ENCODE measurements around the gene JMJD6.
"Not testable (repeated sequence)": the region's sequence is repeated elsewhere in the genome, so short reads cannot be mapped to it uniquely, and the experiment has no call there.

Gene JMJD6

DNA sequence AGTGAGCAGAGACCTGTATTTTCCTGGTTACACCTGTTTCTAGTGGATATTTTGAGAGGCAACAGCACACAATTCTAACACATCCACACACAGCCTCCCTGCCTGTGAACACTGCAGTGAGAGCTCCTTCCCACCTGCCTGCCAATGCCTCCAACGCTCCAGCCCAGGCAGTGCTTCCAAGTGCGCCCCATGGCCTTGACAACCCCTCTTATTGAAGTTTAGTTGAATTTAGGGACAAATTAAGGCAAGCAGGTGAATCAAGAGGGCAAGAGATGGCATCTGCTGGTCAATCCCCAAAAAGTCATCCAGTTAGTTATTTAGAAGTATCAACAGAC is 10.9 kb downstream of the JMJD6 start:
- no peak for DNase-seq

DNA sequence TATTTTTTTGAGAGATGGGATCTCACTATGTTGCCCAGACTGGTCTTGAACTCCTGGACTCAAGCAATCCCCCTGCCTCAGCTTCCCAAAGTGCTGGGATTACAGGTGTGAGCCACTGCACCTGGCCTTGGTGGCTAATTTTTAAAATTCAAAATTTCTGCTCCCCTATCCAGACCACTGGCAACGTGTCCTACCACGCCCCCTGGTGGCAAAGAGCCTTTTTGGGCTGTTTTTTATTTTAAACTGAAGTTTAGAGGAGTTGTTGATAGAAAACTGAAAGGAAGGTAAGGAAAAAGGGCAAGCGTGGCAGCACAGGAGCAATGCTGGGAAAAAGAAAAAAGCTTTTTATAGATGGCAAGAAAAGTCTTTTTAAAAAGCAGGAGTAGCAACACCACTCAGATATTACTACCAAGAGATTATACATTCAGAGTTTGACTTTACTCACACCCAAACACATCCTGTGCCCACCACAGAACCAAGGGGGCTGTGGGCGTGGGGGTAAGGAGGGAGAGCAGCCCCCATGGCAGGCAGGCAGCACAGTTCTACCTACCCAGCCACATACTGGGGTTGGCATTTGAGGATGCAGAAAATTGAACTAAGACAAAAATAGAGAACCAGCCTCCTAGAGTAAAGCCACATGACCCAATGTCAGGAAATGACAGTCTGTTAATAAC is 11.4 kb downstream of the JMJD6 start:
- peak in 1 of 2 experiments; percentile 50 for DNase-seq

DNA sequence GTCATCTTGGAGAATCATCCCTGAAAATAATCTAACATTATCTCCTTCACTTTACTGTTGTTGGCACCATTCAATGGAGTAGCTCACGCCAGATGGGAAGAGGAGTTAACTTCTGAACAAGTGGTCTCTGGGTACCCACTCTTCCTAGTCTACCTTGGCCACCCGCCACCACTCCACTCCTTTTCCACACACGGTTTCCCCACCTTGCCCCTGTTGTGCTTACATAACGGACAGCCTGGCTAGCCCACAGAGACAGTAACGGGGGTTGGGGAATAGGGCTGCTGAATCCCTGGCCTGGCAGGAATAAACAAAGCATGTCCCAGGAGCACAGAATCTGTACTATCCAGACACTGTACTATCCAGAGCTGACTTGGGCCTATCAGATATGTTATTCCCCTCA is 12.1 kb downstream of the JMJD6 start:
- DNase-seq, result no peak

DNA sequence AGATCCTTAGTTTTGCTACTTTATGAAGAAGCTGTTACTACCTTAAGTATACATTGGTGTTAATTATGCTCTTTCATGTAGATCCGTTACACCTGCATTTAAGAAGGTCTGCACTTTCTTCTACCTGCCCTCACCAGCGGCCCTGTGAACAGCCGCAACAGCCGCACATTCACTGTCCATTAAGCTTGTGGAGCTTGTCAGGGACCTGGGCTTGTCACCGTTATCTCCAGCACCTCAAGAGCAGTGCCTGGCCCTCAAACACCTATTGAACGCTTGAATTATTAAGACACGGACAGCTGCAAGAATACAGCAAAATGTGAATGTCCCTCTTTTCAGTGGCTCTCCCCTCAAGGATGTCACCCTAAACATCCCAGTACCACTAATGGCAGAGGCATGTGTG is 12.6 kb downstream of the JMJD6 start:
- DNase-seq, result no peak

DNA sequence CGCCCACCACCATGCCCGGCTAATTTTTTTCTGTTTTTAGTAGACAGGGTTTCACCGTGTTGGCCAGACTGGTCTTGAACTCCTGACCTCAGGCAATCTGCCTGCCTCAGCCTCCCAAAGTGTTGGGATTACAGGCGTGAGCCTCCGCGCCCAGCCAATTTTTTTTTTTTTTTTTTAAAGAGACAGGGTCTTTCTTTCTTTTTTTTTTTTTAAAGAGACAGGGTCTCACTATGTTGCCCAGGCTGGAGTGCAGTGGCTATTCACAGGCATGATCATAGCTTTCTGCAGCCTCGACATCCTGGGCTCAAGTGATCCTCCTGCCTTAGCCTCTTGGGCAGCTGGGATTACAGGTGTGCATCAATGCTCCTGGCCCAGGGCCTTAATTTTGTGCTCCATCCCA is 14.1 kb downstream of the JMJD6 start:
- not testable (repeated sequence) for DNase-seq

DNA sequence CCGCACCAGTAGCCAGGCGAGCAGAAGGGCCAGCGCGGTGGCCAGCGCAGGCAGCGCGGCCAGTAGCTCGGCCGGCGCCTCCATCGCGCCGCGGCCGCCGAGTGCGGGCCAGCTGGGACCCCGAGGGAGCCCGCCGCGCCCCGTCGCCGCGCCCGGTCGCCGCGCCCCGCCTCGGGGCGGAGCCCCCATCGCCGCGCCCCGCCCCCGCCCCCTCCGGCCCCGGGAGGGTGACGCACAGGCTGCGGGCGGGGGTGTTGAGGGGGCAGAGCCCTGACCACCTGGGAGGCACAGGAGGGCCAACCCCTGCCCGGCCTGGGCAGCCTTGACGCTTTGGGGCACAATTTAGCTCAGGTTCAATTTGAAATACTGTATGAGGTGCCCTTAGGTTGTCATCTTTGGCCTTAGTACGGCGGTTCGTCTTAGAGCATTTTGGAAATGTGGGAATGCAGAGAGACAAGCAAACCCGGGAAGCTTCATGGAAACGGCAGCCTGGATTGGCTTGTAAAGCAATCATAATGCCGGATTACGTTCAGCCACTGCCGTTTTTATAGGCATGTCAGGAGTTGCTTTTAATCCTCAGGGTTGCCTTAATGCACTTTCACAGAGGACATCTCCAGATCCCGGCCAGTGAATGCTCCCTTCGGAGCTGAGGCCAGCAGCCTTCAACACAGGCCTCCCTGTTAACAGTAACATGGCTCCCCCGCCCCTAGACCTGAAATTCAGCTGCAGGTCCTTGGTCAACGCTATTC is 15.4 kb downstream of the JMJD6 start, which contains the start of gene MXRA7:
TSS of gene MXRA7 (minus strand) at position 103 of the 749 bp plus-strand sequence. CDS start at position 84, 19 bp downstream.
- peak in 1 of 2 experiments; percentile 80 for DNase-seq

DNA sequence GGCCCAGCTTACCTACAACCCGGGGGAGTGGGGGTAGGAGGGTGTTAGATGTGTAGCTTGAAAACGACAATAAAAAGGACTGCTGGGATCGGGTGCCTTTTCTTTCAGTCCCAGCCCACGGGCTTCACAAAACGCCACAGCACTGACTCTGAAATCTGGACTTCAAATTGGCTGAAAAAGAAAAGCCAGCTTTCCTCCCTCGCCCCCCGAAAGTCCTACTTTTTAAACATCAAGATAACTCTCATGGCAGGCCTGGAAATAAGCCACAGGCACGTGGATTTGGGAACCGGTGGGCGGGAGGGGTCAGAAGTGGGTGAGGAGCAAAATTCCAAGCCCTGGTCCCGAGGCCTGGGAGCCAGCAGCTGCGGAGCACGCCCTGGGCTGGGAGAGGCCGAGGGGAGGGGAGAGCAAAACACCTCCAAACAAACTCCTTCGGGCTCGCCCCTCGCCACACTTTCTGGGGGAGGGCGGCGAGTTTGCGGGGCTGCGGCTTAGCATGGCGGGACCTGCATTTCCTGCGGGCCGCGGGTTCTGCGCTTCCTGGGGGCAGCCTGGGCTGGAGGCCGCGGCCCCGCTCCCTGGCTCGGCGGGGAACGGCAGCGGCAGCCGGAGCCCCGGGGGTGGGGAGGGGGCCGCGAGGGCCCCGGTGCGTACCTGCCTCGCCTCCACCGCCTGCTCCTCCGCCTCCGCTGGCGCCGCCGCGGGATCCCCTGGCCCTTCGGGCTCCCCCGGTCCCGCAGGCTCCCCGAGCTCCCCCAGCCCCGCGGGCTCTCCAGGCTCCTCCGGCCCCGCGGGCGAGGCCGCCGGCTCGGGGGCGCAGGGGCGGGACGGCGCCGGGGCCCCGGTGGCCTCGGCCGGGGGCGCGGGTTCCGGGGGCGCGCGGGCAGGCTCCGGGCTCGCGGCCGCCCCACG is 16.2 kb downstream of the JMJD6 start:
- DNase-seq, result peak in 1 of 2 experiments; percentile 40

DNA sequence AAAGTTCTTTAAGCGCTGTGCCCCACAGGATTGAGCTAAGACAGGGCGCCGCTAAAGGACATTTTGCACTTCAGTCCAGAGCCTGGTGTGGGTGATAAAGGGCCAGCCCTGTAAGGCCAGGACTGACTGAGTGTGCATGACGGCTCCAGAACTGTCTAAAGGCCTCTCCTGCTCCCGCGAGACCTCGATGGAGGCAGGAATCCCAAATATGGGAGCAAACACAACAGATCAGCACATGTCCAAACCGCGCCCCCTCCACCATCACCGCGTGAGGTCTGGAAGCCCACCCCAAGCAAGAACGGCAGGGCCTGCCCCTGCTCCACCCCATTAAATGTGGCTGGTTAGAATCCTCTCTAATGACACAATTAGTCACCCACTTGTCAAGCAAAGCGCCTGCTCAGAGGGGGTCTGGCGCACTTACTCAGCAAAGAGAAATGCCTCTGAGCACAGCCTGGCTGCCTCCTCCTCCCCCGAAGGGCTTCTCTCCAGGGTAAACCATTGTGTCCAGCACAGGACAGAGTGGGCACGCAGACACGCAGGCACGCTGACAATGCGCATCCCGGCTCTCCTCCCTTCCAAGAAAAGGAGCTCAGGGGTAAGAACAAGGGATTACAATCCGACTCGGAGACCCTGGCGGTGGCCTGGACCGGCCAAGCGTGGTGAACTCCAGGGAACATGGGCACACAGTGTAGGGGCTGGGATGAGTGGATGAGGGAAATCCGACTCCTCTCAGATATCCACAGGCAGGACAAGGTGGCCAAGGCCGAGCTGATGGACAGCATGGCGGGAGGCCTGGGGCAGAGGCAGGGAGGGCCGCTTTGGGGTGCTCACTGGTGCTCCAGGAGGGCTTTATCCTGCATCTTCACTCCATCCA is 17.1 kb downstream of the JMJD6 start:
- peak in 1 of 2 experiments; percentile 22 for DNase-seq

DNA sequence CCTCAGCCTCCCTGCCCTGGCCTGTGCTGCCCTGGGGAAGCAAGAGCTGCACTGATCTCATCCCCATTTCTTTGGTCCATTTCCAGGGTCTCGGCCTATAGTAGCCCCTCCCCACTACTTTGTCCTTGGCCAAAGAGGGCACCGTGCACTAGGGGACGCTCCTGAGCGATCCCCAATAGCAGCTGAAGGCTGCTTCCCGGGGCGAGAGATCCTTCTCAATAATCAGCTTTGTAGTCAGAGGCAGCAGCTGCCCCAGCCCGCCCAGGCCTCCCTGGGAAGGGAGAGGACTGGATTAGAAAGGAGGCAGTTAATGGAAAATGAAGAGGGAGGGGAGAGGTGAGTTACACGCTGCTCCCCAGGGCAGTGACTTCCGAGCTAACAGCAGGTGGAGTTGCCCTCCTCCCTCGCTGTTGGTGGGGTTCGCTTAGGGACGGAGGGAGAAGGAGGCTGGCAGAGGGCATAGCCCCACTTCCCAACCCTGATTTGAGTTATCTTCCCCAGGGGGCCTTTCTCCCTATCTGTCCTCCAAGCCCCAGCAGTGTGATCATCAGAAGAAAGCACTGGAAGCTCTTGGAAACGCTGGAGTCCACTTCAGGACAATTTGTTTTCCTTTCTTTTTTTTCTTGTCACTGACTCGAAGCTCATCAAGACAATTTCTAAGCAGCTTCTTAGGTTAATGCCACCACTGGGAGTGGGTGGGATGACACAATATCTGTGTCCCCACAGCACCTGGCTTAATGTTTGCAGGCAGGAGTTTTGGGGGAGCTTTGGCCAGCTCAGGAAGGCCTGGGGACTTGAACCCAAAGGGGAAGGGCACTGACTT is 18.2 kb downstream of the JMJD6 start:
- DNase-seq, result peak; percentile 51 to 73

DNA sequence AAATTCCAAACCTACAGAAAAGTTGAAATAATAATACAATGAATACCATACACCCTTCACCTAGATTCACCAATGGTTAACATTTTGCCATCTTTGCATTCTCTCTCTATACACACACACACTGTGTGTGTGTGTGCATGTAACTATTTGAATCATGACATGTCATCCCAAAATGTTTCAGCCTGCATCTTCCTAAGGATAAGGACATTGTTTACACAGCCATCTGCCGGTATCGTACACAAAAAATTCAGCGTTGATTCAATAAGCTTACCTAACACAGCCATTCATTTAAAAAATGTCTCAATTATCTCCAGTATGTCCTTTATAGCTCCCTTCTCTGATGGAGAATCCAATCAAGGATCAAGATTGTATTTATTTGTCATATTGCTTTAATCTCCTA is 19.6 kb downstream of the JMJD6 start:
- no peak for DNase-seq

DNA sequence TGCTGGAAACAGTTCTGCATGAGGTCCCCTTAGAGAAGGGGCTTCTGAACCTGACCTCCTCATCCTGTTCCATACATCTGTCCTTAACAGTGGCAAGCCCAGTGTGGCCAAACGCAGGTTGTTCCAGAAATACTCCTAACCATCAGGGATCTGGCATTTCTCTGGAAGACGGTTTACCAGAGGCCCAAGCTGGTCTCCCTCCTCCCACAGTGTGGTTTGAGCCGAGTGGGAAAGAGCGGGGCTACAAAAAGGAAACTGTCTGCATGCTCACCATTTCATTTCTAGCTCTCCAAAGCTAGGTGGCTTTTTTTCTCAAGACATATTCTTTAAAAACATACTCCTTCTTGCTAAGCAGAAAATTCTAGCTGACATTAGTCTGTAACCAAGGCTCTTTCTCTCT is 21.6 kb downstream of the JMJD6 start:
- DNase-seq, result no peak

DNA sequence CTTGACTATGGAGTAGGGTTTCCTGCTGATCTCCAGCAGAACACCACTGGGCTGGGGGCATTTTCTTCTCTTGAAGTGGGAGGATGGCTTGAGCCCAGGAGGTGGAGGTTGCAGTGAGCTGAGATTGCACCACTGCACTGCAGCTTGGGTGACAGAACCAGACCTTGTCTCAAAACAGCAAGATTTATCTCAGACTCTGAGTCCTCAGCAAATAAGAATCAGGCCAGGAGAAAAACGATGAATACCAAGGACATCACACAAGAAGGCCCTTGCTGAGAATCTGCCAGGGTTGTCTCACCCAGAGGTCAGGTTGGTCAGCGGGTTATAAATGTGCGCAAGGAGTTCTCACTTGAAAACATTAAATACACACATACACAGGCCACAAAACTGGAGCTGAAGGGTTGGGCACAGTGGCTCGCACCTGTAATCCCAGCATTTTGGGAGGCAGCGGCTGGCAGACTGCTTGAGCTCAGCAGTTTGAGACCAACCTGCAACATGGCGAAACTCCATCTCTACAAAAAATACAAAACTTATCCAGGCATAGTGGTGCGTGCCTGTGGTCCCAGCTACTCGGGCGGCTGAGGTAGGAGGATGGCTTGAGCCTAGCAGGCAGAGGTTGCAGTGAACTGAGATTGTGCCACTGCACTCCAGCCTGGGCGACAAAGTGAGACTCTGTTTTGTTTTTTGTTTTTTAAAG is 23.3 kb downstream of the JMJD6 start:
- no peak for DNase-seq

DNA sequence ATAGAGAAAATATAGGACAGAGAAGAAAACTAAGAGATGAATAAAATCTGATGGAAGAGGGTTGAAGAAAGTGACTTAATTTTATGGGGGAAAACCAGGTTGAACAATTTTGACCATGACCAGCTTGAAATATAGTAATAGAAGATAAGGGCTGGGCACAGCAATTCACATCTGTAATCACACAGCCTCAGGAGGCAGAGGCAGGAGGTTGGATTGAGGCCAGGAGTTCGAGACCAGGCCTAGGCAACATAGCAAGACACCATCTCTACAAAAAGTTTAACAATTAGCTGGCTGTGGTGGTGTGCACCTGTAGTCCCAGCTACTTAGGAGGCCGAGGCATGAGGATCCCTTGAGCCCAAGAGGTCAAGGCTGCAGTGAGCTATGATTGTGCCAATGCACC is 24.3 kb downstream of the JMJD6 start:
- DNase-seq, result no peak

DNA sequence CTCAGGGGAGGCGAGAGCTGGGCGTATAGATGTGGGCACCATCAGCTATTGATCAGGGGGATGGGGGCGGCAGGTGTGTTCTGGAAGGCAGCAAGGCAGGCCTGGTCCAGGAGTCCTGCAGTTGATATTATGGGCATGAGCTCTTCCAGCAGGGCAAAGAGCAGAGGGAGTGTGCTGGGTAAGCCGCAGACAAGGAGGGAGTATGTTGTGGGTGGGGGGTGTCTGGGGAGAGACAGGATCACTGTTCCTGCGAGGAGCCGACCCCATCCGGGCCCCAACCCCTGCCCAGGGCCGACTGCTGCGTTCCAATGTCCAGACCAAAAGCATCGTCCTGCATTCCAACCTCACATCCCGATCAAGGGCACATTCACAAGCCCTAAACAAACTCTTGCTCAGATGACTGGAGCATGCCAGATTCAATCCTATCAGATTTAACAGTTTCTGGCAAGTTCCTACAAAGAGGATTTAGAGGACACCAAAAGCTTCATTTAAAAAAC is 24.9 kb downstream of the JMJD6 start:
- no peak for DNase-seq

DNA sequence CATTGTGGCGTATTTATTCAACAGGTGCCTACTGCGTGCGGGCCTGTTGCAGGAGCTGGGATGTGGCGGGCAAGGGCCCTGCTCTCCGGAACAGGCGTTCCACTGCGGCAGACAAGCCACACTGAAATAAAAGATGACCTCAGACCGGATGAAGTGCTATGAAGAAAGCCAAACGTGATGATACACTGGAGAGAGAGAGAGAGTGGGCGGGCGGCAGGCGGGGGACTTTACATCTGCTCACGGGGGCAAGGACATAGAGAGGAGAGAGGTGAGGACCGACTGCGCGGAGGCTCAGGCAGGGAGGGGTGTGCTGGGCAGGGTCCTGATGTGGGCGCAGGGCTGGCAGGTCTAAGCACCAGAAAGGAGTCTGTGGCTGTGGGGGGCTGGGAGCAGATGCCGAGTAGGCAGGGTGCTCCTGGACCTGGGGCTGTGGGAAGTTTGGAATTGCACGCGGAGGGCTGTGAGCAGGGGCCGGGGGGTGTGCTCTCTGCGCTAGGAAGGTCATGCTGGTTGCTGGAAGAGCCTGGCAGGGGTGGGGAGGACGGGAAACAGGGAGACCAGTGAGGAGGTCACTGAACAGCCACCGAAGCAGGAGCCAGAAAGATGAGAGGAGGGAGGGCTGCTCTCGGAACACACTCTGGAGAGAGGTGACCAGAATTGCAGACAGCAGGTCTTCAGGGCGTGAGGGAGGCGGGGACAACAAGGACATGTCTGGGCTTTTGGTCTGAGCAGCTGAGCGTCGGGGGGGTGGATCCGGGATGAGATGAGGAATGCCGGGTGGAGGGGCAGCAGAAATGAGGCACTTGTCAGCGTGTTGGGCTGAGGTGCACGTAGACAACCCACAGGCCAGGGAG is 25.6 kb downstream of the JMJD6 start:
- DNase-seq, result peak in 1 of 2 experiments; percentile 30

DNA sequence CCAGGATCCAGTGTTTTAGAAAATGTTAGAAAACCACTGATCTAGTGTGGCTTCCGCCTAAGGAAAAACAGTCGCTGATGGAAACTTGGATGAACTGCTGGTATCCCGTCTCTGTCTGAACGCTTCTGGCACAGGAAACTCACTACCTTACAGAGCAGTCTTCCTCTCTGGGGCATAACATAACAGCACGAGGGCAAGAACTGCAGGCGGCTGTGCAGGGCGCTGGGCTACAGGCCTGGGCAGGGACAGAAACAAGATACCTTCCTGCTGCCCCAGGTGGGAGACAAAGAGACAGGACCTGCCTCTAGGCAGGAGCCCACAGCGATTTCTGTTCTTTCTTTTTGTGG is 26.2 kb downstream of the JMJD6 start:
- peak in 1 of 2 experiments; percentile 47 for DNase-seq

DNA sequence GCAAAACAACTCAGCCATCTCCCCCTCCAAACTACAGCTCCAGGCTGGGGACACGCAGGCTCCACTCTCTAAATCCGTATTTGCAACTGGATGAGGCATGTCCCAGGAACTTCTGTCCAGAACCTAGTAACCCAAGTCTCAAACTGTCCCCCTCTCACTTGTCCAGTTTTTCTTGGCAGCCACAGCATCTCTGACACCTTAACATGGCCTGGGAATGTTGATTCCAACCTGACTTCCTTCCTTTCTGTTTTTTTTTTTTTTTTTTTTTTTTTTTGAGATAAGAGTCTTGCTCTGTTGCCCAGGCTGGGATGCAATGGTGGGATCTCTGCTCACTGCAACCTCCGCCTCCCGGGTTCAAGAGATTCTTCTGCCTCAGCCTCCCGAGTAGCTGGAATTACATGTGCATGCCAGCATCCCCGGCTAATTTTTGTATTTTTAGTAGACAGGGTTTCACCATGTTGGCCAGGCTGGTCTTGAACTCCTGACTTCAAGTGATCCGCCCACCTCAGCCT is 27.9 kb downstream of the JMJD6 start:
- DNase-seq, result not testable (repeated sequence)

DNA sequence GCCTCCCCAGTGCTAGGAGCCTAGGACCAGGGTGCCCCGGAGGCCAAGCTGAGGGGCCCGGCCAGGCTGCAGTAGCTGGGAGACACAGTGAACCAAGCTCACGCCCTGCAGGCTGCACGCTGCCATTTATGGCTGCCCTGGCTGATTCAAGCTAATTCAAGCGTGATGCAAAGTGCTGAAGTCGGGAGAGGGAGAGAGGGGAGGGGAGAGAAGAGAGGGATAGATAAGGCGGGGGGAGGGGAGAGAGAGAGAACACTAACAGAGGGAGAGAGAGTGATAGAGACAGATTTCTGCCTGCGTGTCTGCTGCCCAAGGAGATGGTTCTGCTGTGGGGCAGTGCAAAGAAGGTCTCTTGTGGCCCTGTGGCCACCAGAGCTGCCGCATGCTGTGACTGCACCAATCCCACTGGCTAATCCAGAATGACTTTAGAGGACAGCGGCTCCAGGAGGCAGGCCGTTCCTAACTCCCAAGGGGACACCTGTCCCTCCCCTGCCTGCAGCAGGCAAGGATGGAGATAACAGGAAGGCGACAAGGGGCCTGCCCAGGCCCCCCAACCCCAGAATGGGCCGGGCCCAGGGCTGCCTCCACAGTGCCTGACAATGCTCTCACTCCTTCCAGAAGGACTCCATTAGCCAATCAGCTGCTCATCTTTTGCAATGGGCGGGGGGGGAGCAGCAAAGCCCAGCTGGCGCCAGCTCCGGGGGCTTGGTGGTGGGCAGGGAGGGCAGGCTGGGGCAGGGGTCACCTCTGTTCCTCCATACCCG is 28.5 kb downstream of the JMJD6 start:
- DNase-seq, result peak; percentile 43 to 70

All from NCI-H526 (cell line).